ENCODE results near the gene KCNH3. TPM values are rescaled to one million over a fixed set of nuclear protein-coding genes. Genes with fewer than 3 reads are reported as not detected.

Gene KCNH3
- total and polyA plus RNA-seq, 9 donors = 0.13 to 5.9 (median 0.72) TPM; not detected in 2

DNA sequence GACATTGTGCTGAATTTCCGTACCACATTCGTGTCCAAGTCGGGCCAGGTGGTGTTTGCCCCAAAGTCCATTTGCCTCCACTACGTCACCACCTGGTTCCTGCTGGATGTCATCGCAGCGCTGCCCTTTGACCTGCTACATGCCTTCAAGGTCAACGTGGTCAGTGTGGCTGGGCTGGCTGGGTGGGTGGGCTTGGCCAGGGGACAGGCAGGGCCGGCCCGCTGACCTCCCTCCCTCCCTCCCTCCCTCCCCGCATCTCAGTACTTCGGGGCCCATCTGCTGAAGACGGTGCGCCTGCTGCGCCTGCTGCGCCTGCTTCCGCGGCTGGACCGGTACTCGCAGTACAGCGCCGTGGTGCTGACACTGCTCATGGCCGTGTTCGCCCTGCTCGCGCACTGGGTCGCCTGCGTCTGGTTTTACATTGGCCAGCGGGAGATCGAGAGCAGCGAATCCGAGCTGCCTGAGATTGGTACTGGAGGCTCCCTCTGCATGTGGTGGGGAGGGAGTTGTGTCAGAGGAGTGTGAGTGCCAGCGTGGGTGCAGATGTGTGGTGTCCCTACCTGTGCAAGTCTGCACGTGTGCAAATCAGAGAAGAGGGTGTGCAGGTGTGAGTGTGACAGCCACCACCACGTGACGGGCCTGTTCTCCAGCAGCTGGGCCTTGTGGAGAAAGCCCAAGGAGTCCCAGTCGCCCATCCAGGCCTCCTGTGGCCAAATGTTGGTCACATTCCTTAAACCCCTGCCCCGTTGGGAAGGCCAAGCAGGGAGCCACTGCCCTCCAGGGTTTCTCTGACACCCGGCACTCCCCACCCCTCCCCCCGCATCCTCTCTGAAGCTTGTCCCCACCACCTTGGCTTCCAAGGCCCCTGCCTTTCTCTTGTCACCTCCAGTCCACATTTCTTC is 5.3 kb downstream of the KCNH3 start:
- H3K27me3 ChIP-seq = no peaks in the 10 kb centered on the region
- peaks cover 6% of the 10 kb centered on the region for H3K4me1 ChIP-seq (ENCODE audit: insufficient read depth)
- WGBS, 3 donors = 8 to 25% (median 11%) methylated on average over 39 of the region's 39 CpGs
- H3K36me3 ChIP-seq = no peaks in the 10 kb centered on the region
- H3K27ac ChIP-seq = no peak overlapping the region
- no peak for TF ChIP-seq POLR2A (IDR thresholded peaks at IDR 0.05)
- no peak for TF ChIP-seq EP300 (IDR thresholded peaks at IDR 0.05)
- TF ChIP-seq CTCF (IDR thresholded peaks at IDR 0.05) = no peak
- DNase-seq = no peak
- intact Hi-C loops (cut with DNase I) = no loop called here
- no peak overlapping the region for H3K4me3 ChIP-seq
- no peaks in the 10 kb centered on the region for H3K9me3 ChIP-seq

DNA sequence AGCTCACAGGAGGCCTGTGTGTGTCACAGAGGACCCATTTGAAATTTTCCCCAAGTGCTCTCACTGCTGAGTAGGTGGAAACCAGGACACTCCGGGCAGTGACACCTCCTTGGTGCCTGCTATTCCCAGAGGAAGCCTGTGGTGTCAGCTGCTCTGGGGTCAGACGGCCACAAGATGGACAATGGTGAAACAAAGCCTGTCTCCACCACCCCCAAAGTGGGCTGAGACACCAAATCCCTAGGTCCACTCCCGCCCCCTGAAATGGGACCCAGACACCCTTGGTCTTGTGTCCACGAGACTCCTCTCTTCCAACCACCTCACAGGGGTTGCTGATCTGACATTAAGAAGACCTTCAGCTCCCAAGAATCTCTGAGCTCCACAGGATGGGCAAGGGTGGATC is 7.0 kb downstream of the KCNH3 start:
- no peaks in the 10 kb centered on the region for H3K27me3 ChIP-seq
- no peak for DNase-seq
- intact Hi-C loops (cut with DNase I) = no loop called here
- H3K4me1 ChIP-seq (ENCODE audit: insufficient read depth) = peaks cover 11% of the 10 kb centered on the region
- H3K27ac ChIP-seq = no peak overlapping the region
- H3K4me3 ChIP-seq = no peak overlapping the region
- TF ChIP-seq CTCF (IDR thresholded peaks at IDR 0.05) (no peak), EP300 (IDR thresholded peaks at IDR 0.05) (no peak), POLR2A (IDR thresholded peaks at IDR 0.05) (no peak)
- H3K9me3 ChIP-seq = no peaks in the 10 kb centered on the region
- H3K36me3 ChIP-seq = no peaks in the 10 kb centered on the region
- 78 to 89% (median 80%) methylated on average over 4 of the region's 4 CpGs for WGBS, 3 donors

- no peaks in the 10 kb centered on the region for H3K27me3 ChIP-seq
- 67 to 82% (median 78%) methylated on average over 3 of the region's 3 CpGs for WGBS, 3 donors
- intact Hi-C loops (cut with DNase I) = no loop called here
These were observed 7.7 kb downstream of the KCNH3 start for GRCh38 chr12:49546481-49546880.

DNA sequence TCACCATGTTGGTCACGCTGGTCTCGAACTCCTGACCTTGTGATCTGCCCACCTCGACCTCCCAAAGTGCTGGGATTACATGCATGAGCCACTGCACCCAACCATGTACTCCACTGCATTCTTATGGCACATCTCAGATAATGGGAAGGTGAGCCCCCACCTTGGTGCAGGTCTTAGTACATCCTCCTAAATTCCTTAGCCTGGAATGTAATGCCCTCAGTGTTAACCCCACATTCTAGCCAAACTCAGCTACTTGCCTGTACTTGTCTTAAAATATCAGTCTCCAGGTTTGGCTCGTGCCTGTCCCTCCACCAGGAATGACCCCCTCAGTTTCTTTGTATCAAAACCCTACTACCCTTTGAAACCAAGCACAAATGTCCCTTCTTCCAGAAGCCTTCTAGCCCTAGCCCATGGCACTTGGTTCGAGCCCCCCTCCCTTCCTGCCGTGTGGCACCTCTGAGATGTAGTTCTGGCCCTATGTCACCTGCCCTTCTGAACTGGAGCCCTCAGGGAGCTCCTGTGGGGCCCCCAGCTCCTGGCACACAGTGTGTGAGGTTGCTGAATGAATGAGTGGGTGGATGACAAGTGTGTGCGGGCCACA is 8.4 kb downstream of the KCNH3 start:
- intact Hi-C loops (cut with DNase I) = no loop called here
- no peak overlapping the region for H3K27ac ChIP-seq
- H3K36me3 ChIP-seq = no peaks in the 10 kb centered on the region
- WGBS, 3 donors = 77 to 86% (median 81%) methylated on average over 7 of the region's 7 CpGs
- H3K9me3 ChIP-seq = no peaks in the 10 kb centered on the region
- no peak for TF ChIP-seq POLR2A (IDR thresholded peaks at IDR 0.05)
- TF ChIP-seq EP300 (IDR thresholded peaks at IDR 0.05) = no peak
- no peak for TF ChIP-seq CTCF (IDR thresholded peaks at IDR 0.05)
- H3K4me3 ChIP-seq = no peak overlapping the region
- H3K27me3 ChIP-seq = no peaks in the 10 kb centered on the region
- peak in 1 of 5 donors; percentile 8 for DNase-seq
- H3K4me1 ChIP-seq (ENCODE audit: insufficient read depth) = peaks cover 11% of the 10 kb centered on the region

More at GRCh38 chr12:49546481-49546880, 7.7 kb downstream of the KCNH3 start:
- DNase-seq = peak in 1 of 5 donors; percentile 15
- Histone ChIP-seq H3K36me3 (no peaks in the 10 kb centered on the region), H3K27ac (no peak overlapping the region), H3K4me1 (ENCODE audit: insufficient read depth) (peaks cover 11% of the 10 kb centered on the region), H3K9me3 (no peaks in the 10 kb centered on the region), H3K4me3 (no peak overlapping the region)
- TF ChIP-seq EP300 (IDR thresholded peaks at IDR 0.05) = no peak
- TF ChIP-seq POLR2A (IDR thresholded peaks at IDR 0.05) = no peak

- intact Hi-C loops (cut with DNase I) = no loop called here
- Histone ChIP-seq H3K27me3 (no peaks in the 10 kb centered on the region), H3K4me3 (peak overlapping the region; percentile 28), H3K36me3 (no peaks in the 10 kb centered on the region), H3K4me1 (ENCODE audit: insufficient read depth) (peaks cover 11% of the 10 kb centered on the region), H3K27ac (no peak overlapping the region), H3K9me3 (no peaks in the 10 kb centered on the region)
- TF ChIP-seq EP300 (IDR thresholded peaks at IDR 0.05) (no peak), POLR2A (IDR thresholded peaks at IDR 0.05) (no peak), CTCF (IDR thresholded peaks at IDR 0.05) (no peak)
- 41 to 46% (median 45%) methylated on average over 8 of the region's 8 CpGs for WGBS, 3 donors
- peak in 1 of 5 donors; percentile 36 for DNase-seq
These were observed 9.6 kb downstream of the KCNH3 start for GRCh38 chr12:49548481-49548821.
